ENCODE data around the gene IRS1.
"Not testable (repeated sequence)": the region's sequence is repeated elsewhere in the genome, so short reads cannot be mapped to it uniquely, and the experiment has no call there.

Gene IRS1, protein sequence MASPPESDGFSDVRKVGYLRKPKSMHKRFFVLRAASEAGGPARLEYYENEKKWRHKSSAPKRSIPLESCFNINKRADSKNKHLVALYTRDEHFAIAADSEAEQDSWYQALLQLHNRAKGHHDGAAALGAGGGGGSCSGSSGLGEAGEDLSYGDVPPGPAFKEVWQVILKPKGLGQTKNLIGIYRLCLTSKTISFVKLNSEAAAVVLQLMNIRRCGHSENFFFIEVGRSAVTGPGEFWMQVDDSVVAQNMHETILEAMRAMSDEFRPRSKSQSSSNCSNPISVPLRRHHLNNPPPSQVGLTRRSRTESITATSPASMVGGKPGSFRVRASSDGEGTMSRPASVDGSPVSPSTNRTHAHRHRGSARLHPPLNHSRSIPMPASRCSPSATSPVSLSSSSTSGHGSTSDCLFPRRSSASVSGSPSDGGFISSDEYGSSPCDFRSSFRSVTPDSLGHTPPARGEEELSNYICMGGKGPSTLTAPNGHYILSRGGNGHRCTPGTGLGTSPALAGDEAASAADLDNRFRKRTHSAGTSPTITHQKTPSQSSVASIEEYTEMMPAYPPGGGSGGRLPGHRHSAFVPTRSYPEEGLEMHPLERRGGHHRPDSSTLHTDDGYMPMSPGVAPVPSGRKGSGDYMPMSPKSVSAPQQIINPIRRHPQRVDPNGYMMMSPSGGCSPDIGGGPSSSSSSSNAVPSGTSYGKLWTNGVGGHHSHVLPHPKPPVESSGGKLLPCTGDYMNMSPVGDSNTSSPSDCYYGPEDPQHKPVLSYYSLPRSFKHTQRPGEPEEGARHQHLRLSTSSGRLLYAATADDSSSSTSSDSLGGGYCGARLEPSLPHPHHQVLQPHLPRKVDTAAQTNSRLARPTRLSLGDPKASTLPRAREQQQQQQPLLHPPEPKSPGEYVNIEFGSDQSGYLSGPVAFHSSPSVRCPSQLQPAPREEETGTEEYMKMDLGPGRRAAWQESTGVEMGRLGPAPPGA (N-terminal part only)

DNA sequence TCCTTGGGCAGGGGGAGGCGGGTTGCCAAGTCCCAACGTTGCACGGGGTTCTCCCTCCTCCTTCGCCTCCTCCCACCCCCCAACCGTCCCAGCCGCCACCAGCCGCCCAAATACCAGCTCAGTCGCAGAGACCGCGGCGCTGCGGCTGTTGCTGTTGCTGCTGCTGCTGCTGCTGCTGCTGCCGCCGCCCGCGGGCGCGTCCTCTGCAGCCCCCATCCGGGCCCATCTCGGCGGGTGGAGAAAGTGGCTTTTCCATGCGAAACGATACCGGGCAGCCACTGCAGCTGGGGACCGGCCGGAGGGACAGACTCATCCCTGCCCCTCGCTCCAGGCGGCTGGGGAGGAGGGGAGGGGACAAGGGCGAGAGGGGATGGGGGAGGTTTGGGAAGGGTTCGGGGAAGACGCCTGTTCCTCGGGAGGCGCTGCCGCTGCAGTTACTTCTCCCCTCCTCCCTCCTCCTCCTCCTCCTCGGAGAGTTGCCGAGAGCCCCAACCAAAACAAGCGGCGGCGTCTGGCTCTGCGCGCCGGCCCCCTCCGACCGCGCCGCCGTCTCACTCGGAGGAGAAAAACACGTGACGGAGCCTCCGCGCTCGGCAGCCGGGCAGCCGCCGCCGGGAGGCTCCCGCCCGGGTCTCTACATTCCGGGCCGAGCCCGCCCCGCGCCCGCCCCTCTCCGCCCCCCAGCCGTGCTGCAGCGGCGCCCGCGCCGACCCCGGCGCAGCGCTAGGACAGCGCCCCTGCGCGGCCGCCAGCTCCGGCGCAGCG, at the start of gene IRS1:
Gene IRS1 (minus strand): TSS at position 610 of the 765 bp plus-strand sequence. CDS start 1,082 bp downstream, outside the sequence.
- peak; percentile 88 for DNase-seq

DNA sequence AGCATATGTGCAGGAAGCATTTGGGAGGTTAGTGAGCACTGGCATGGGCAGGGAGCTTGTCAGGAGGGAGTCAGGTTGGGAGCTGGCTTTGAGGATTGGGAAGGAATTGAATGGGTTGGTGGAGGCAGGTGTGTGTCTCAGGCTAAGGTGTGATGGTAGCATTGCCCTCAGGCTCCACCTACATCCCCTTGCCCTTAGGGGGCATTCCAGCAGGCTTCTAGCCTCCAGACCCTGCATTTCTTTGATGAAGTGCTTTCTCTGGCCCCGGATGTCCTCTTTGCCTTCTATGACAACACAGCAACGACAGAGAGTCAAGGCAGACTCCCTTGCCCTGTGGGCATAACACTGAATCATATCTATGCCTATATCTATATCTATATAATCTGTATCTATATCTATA, 49.7 kb upstream of the IRS1 start:
- DNase-seq, result no peak

DNA sequence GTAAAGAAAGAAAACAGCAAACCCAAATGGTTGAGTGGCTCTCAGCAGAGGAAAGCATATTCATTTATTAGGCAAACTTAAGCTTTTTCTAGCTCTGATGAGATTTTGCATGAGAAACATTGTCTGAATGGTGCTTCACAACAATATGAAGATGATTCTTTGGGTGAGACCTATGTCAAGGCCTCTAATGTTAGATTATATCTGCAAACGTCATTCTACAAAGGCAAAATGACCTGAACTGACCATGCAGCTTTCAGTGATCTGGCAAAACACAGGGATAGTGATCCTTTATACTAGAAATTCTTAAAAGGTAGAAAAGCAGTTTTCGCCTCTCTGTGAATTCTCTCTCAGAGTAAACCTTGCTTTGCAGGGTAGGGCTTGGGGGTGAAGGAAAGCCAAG, 47.9 kb upstream of the IRS1 start:
- DNase-seq, result no peak

DNA sequence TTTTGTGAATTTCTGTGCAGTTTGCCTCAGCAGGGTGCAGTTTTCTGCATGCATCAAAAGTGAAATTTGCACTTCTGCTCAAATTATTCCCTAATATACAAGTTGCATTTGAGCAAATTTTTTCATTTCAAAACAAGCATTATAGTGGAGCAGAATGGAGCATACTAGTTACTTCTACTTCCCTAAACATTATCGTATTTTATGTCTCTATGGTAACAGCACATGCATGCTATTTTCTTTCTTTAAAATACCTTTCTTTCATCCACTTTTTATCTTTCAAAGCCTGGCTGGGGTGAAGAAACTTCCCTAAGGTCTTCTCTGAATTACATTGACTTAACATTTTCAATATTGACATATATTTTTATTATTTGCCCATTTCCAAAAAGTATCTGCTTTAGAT, 47.5 kb upstream of the IRS1 start:
- DNase-seq, result no peak

DNA sequence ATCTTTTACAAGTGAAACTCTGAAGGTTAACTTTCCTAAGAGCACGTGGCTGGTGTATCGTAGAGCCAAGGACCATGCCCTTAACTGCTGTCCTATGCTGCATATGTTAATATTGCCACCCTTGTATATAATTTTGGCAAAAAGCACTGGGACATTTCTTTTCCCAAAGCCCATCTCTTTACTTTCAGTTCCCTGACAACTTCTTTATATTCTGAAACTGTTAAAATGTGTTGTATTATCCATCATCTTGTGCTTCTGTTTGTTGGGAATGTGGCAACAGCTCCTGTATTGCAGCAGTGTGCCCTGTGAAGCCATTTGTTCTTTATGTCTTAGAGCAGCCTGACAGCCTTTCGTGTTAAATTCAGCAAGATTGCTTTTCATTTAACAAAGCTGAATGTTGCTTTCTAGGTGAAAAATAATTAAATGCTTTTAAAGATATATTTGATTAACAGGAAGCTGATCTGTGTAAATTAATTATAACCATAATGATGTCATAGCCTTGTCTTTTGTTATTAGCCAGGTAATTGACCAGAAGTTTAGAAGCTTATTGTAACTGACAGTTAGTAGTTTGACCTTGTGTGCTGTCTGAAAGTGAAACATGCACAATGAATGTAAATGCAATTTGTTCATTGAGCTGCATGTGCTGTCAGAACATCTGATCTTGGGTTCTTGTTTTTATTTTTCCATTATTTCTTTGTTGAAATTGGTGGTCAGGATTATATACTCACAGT, 45.9 kb upstream of the IRS1 start:
- DNase-seq, result peak; percentile 18

DNA sequence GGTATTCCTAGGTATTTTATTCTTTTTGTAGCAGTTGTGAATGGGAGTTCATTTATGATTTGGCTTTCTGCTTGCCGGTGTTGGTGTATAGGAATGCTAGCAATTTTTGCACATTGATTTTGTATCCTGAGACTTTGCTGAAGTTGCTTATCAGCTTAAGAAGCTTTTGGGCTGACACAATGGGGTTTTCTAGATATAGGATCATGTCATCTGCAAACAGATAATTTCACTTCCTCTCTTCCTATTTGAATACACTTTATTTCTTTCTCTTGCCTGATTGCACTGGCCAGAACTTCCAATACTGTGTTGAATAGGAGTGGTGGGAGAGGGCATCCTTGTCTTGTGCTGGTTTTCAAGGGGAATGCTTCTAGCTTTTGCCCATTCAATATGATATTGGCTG, 43.4 kb upstream of the IRS1 start:
- DNase-seq, result not testable (repeated sequence)

DNA sequence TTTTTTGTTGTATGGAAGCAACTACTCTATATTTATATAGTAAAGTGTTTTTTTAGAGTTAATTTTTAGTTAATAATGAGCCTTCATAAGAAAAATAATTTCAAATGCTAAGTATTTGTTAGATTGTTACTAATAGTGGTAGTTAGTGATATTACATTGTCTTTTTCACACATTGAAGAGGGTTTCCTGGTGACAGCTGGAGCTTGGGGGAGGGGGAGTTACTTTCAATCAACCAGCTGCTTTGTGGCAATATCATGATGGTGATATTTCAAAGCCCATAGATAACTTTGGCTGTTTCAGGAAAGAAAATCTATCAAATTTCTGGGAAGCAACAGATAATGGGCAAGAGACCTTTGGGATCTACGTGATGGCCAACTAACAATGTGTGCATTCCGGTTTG, 40.3 kb upstream of the IRS1 start:
- peak; percentile 87 for DNase-seq

DNA sequence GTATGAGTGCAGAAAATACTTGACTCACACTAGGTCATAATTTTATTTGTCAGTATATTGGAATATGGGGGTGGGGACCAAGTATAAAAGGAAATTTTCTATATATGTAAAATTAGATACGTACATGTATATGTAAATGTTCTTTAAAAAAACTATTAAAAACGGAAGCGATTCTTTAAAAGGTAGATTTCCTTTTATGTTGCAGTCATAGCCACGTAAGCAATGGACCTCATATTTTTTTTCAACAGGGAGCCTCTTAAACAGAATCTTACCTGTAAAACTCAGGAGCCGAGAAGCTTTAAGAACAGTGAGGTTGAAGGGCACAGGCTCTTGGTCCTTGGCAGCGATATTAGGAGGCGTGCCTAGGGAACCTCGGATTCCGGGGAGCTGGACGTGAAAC, 39.5 kb upstream of the IRS1 start:
- DNase-seq, result peak; percentile 70

DNA sequence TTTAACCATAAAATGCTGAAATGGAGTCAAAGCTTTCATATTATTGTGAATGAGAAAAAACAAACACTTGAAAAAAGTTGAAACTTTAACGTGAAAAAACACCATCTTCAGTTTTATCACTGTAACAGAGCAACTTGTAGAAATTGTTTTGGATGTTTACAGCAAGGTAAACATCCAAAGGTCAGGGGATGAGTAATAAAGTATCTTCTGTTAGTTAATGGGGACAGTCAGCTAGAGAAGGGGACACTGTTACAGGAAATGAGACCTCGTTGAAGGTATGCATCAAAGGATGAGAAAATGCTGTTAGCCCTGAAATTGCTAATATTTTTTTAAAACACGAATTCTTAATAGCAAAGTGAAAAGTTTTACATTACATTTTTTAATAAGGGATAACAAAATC, 39.1 kb upstream of the IRS1 start:
- peak; percentile 6 for DNase-seq

DNA sequence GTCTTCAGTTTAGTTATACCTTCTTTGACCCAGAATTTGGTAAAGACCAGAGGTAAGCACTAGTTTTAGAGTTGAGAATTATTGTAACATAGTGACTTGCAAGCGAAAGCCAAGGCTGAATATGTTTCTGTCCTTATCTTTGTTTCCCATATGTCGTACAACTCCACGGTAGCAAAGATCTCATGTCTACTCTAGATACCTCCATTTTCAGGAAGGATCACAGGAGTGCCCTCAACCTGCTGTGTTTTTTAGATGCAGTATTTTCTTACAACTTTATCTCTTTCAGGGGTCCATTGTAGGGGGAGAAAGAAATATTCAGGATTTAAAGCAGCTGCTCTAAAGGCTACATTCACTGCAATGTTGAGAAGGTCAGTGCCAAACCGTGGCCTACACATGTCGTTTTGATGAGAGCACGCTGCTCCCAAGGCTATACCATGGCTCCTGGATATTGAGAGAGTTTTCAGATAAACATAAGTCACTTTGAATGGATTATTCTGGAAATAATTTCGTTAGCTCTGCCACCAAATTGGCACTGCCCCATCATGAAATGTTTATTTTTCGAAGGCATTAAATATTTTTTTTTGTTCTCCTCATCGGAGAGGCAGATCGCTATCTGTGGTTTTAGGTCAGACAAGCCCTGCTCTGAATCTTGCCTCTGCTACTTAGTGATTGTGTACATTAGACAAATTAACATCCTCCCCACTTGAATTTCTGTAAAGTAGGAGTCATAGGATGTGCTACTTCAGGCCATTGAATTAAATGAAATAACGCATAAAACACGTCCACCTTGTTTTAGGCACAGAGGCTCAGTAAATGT, 38.4 kb upstream of the IRS1 start:
- peak; percentile 45 for DNase-seq

DNA sequence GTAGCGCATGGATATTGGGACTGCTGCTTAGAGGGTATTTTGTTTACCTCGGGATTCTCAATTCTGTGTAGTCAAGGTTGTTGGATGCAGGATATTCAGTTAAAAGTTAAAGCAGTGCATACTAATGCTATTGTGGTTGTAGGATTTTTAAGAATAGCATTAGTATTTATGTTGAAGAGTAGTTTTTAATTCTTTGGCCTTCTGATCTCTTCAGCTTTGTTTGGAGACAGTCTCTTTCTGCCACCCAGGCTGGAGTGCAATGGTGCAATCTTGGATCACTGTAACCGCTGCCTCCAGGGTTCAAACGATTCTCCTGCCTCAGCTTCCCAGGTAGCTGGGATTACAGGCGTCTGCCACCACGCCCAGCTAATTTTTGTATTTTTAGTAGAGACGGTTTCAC, 37.7 kb upstream of the IRS1 start:
- DNase-seq, result peak; percentile 30

DNA sequence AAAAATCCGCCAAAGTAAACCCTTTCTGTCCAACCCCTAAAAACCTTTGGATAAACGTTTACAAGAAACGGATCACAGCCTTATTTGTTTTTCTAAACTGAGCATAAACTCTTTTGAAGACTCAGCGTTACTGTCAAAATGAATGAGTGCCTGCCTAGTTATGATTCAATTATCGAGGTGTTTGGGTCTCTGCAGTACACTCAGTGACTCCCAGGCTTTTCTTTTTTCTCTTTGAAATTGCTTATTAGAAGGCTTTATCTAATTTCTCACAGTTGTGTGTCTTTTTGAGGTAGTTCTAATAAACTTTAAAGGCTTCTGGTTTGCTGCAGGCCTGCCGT, 36.9 kb upstream of the IRS1 start:
- DNase-seq, result peak; percentile 70

DNA sequence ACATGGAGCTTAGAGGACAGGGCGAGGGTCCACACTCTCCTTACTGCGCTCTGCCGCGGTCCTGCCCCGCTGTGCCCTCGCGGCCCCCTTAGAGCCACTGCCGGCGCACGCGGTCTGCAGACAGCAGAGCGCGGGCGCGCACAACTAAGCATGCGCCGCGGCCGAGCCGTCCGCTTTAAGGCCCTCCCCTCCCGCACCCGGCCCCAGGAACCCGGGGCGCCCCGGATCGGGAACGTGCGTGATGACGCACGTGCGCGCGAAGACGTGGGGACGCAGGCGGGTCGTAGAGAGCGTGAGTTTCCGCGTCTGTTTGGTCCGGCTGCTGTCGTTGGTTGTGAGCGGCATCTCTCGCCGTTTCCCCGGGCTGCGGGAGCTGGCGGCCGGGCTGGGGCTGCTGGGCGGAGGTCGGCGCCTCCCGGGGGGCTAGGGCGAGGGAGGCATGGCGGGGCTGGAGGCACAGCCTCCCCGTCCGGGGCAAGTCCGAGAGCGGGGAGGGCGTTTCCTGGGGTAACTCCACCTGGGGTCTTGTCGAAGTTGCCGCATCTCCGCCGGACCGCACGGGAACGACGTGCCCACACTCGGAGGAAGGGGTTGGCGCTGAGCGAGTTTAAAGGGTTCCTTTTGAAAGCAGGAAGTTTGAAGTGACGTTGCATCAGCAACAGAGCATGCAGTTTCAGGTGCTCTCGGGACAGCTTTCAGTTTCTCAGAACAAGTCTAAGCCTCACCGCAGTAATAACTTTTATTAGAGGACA, 36.4 kb upstream of the IRS1 start, which contains the start of gene RHBDD1:
Gene RHBDD1 (plus strand): TSS at position 259 of the 752 bp plus-strand sequence. CDS start 28,640 bp downstream, outside the sequence.
- peak; percentile 98 for DNase-seq

DNA sequence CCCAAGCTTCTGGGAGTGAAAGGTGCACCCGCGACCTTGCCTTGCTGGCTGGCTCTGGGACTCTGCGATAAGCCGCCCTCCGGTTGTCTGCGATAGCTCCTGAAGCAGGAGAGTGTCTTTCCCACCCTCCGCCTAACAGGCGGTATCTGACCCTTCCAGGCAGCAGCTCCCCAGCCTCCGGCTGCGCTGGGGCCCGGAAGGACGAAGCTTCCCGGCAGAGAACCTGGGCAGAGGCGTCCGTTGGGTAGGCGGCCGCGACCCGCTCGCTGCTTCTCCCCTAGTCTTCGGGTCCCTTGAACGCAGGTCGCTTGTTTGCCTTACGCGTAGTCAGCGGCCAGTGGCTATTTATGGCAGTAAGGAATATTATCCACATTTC, 35.8 kb upstream of the IRS1 start:
- DNase-seq, result peak; percentile 82

DNA sequence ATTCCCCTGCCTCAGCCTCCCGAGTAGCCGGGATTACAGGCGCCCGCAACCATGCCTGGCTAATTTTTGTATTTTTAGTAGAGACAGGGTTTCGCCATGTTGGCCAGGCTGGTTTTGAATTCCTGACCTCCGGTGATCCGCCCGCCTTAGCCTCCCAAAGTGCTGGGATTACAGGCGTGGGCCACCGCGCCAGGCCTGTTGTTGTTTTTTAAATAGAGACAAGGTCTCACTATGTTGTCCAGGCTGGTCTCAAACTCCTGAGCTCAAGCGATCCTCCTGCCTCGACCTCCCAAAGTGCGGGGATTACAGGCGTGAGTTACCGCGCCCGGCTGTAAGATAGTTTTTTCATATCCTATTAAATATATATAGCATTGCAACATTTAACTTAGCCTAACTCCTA, 35.3 kb upstream of the IRS1 start:
- peak; percentile 46 for DNase-seq

DNA sequence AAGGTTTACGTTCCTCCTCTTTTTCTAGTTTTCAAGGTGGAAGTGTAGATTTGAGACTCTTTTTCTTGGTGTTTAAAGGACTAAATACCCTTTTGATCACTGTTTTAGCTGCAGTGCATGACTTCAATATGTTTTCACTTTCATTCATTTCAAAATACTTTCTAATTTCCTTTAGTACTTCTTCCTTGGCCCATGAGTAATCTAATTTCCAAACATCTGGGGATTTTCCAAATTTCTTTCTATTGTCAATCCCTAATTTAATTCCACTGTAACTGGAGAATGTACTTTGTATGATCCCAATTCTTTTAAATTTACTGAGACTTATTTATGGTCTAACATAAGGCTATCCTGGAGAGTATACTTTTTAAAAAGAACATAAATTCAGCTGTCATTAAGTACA, 32.4 kb upstream of the IRS1 start:
- DNase-seq, result no peak

DNA sequence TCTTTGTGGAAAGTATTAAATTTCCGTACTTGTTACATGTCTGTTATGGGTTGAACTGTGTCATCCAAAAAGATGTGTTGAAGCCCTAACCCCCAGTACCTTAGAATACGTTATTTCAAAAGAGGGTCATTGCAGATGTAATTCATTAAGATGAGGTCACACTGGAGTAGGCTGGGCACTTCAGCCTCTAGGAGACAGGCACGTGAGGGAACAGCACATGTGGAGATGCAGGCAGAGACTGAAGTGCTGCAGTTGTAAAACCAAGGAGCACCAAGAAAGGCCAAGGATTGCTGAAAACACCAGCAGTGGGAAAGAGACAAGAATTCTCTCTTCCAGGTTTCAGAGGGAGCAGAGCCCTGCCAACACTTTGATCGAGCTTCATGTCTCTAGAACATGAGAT, 31.6 kb upstream of the IRS1 start:
- DNase-seq, result peak; percentile 17

DNA sequence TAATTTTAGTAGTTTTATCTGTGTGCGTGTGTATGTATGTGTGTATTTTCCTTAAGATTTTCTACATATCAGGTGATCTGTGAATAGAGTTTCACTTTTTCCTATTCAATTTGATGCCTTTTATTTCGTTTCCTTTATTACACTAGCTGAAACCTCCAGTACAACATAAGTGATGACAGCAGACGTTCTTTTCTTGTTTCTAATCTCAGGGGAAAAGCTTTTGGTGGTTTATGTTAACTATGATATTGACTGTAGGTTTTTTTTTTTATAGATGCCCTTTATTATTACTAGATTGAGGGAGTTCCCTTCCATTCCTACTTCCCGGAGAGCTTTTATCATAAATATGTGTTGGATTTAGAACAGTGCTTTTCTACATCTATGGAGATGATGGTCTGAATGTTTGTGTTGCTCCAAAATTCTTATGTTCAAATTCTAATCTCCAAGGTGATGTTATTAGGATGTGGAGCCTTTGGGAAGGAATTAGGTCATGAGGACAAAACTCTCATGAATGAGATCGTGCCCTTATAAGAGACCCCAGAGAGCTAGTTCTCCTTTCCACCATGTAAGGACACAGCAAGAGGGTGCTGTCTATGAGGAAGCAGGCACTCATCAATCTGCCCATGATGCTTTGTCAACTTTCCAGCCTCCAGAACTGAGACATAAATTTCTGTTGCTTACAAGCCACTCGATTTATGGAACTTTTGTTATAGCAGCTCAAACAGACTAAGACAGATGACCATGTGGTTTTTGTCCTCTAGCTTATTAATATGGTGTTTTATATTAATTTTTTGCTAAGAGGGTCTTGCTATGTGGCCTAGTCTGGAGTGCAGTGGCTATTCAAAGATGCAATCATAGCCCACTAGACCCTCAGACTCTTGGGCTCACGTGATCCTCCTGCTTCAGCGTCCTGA, 30.4 kb upstream of the IRS1 start:
- DNase-seq, result no peak

DNA sequence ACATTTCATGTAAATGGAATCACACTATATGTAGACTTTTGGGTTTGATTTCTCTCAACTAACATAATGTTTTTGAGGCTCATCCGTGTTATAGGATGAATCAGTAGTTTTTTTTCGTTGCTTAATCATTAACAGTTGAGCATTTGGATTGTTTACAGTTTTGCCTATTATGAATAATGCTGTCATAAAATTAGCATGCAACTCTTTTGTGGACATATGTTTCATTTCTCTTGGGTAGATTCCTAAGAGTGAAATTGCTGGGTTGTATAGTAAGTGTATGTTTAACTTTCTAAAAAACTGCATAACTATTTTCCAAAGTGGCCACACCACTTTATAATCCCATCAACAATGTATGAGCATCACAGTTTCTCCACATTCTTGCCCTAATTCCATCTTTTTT, 28.6 kb upstream of the IRS1 start:
- no peak for DNase-seq

DNA sequence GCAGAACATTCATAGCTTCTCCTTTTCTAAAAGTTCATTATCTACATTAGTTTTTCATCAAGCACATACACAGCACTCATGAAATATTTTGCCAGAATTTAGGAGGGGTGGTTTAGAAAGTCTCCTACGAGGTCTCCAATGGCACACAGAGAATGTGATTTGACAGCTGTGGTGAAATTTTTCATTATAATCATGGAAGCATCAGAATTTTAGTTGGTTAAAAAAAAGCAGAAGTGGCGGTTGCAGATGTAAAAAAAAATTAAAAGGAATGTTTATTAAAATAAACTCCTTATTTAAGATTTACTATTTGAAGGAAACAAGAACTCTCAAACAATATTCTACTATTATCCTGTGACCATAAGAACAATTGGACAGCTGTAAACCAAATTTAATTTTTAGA, 25.4 kb upstream of the IRS1 start:
- DNase-seq, result no peak
